ENCODE measurements around the gene CCNG2.

The CCNG2 gene

DNA sequence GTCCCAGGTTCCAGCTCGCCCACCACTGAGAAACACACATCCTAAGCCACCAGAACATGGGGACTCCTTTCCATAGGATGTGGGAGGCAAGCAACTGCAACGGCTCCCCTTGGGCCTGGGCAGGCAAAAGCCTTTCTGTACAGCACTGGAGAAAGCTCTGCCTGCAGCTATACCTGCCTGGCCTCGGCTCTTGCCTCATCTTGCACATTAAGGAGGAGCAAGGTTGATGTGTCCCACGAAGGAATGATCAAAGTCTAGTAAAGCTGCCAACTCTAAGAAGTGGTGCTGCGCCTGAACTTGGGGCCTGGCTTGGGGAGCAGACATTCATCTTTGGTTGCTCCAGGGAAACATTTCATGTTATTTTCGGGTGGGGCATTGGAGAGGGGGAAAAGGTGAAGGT, 19.6 kb downstream of the CCNG2 start:
- Histone ChIP-seq H3K4me3 (ENCODE audit: low read length in 2 of 2) (no peak overlapping the region), H3K27ac (ENCODE audit: low read length) (no peak overlapping the region), H3K9me3 (ENCODE audit: control insufficient read depth in 2 of 2, low read length in 2 of 2) (no peaks in the 10 kb centered on the region), H3K27me3 (ENCODE audit: control insufficient read depth in 1 of 2, insufficient read depth in 2 of 2, low read length in 2 of 2) (no peaks in the 10 kb centered on the region), H3K9ac (ENCODE audit: low read length in 2 of 2) (no peak overlapping the region), H3K36me3 (ENCODE audit: control insufficient read depth in 2 of 2, insufficient read depth in 2 of 2, low read length in 2 of 2) (no peaks in the 10 kb centered on the region), H3K4me1 (ENCODE audit: control insufficient read depth, insufficient read depth, low read length) (no peaks in the 10 kb centered on the region)

DNA sequence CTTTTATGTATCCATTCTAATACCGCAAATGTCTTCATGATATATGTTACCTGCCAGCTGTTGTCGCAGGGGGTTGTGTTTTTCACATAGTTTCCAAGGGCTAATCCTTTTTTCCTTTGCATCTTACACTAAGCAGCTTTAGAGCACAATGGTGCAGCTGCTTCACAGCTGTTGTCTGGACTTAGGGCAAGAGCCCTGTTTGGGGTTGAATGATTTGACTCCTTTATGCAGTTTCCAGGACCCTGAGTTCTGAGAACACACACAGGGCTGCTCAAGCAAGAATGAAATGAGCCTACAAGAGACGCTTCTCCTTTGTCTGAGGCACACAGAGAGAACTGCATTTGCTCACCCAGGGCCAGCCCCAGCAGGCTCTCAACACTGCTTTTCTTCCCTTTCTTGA, 20.2 kb downstream of the CCNG2 start:
- H3K4me3 ChIP-seq (ENCODE audit: low read length in 2 of 2) = no peak overlapping the region
- no peaks in the 10 kb centered on the region for H3K27me3 ChIP-seq (ENCODE audit: control insufficient read depth in 1 of 2, insufficient read depth in 2 of 2, low read length in 2 of 2)
- H3K9me3 ChIP-seq (ENCODE audit: control insufficient read depth in 2 of 2, low read length in 2 of 2) = no peaks in the 10 kb centered on the region
- no peak overlapping the region for H3K9ac ChIP-seq (ENCODE audit: low read length in 2 of 2)
- H3K36me3 ChIP-seq (ENCODE audit: control insufficient read depth in 2 of 2, insufficient read depth in 2 of 2, low read length in 2 of 2) = no peaks in the 10 kb centered on the region
- no peak overlapping the region for H3K27ac ChIP-seq (ENCODE audit: low read length)
- no peaks in the 10 kb centered on the region for H3K4me1 ChIP-seq (ENCODE audit: control insufficient read depth, insufficient read depth, low read length)

DNA sequence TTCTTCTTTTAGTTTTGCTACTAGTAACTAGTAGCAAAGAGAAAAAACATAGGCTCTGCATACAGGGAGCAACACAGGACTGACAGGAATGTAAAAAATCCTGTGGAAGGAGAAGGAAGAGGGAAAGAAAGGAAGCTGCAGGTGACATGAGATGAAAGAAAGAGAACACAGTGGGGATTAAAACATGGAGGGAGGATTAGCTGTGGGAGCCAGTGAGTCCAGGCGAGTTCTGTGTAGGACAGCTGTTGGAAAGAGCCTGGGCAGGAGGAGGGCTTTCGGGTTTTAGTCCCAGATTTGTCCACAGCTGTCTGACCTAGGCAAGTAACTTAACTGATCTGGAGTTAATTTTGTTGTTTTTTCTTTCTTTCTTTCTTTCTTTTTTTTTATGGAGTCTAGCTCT, 21.6 kb downstream of the CCNG2 start:
- H3K9me3 ChIP-seq (ENCODE audit: control insufficient read depth in 2 of 2, low read length in 2 of 2) = no peaks in the 10 kb centered on the region
- H3K27ac ChIP-seq (ENCODE audit: low read length) = no peak overlapping the region
- no peaks in the 10 kb centered on the region for H3K27me3 ChIP-seq (ENCODE audit: control insufficient read depth in 1 of 2, insufficient read depth in 2 of 2, low read length in 2 of 2)
- H3K9ac ChIP-seq (ENCODE audit: low read length in 2 of 2) = no peak overlapping the region
- H3K36me3 ChIP-seq (ENCODE audit: control insufficient read depth in 2 of 2, insufficient read depth in 2 of 2, low read length in 2 of 2) = no peaks in the 10 kb centered on the region
- no peaks in the 10 kb centered on the region for H3K4me1 ChIP-seq (ENCODE audit: control insufficient read depth, insufficient read depth, low read length)
- H3K4me3 ChIP-seq (ENCODE audit: low read length in 2 of 2) = no peak overlapping the region

GRCh38 chr4:77179519-77179918, 22.5 kb downstream of the CCNG2 start:
- Histone ChIP-seq H3K9me3 (ENCODE audit: control insufficient read depth in 2 of 2, low read length in 2 of 2) (no peaks in the 10 kb centered on the region), H3K27ac (ENCODE audit: low read length) (no peak overlapping the region)

GRCh38 chr4:77181720-77182119, 24.7 kb downstream of the CCNG2 start:
- Histone ChIP-seq H3K27ac (ENCODE audit: low read length) (no peak overlapping the region), H3K36me3 (ENCODE audit: control insufficient read depth in 2 of 2, insufficient read depth in 2 of 2, low read length in 2 of 2) (no peaks in the 10 kb centered on the region), H3K4me3 (ENCODE audit: low read length in 2 of 2) (no peak overlapping the region), H3K9me3 (ENCODE audit: control insufficient read depth in 2 of 2, low read length in 2 of 2) (no peaks in the 10 kb centered on the region), H3K27me3 (ENCODE audit: control insufficient read depth in 1 of 2, insufficient read depth in 2 of 2, low read length in 2 of 2) (no peaks in the 10 kb centered on the region), H3K4me1 (ENCODE audit: control insufficient read depth, insufficient read depth, low read length) (no peaks in the 10 kb centered on the region), H3K9ac (ENCODE audit: low read length in 2 of 2) (no peak overlapping the region)

More at GRCh38 chr4:77179519-77179918, 22.5 kb downstream of the CCNG2 start:
- Histone ChIP-seq H3K4me1 (ENCODE audit: control insufficient read depth, insufficient read depth, low read length) (no peaks in the 10 kb centered on the region), H3K27me3 (ENCODE audit: control insufficient read depth in 1 of 2, insufficient read depth in 2 of 2, low read length in 2 of 2) (no peaks in the 10 kb centered on the region), H3K9ac (ENCODE audit: low read length in 2 of 2) (no peak overlapping the region), H3K4me3 (ENCODE audit: low read length in 2 of 2) (no peak overlapping the region), H3K36me3 (ENCODE audit: control insufficient read depth in 2 of 2, insufficient read depth in 2 of 2, low read length in 2 of 2) (no peaks in the 10 kb centered on the region)

- H3K27me3 ChIP-seq (ENCODE audit: control insufficient read depth in 1 of 2, insufficient read depth in 2 of 2, low read length in 2 of 2) = no peaks in the 10 kb centered on the region
- H3K9ac ChIP-seq (ENCODE audit: low read length in 2 of 2) = no peak overlapping the region
- H3K4me3 ChIP-seq (ENCODE audit: low read length in 2 of 2) = no peak overlapping the region
- no peaks in the 10 kb centered on the region for H3K9me3 ChIP-seq (ENCODE audit: control insufficient read depth in 2 of 2, low read length in 2 of 2)
- H3K27ac ChIP-seq (ENCODE audit: low read length) = no peak overlapping the region
- H3K36me3 ChIP-seq (ENCODE audit: control insufficient read depth in 2 of 2, insufficient read depth in 2 of 2, low read length in 2 of 2) = no peaks in the 10 kb centered on the region
- H3K4me1 ChIP-seq (ENCODE audit: control insufficient read depth, insufficient read depth, low read length) = no peaks in the 10 kb centered on the region
Observed at GRCh38 chr4:77183777-77184420, 26.9 kb downstream of the CCNG2 start.

DNA sequence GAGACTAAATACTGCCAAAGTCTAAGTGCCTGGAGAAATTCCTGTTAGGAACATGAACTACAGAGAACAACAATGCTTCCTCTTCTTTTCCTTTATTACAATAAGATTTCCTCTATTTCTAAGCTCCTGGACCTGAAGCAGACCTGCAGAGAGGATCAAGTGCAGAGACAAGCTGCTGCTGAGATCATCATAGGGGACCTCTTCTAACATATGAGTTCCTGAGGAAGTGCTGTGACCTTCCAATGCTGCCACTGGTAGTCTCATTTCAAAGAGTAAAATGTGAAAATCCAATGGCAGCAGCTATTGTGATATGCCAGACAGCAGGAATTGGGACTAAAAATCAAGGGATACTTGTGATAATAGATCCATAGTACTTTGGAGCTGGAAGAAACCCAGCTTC, 28.0 kb downstream of the CCNG2 start:
- Histone ChIP-seq H3K27ac (ENCODE audit: low read length) (no peak overlapping the region), H3K4me1 (ENCODE audit: control insufficient read depth, insufficient read depth, low read length) (no peaks in the 10 kb centered on the region), H3K4me3 (ENCODE audit: low read length in 2 of 2) (no peak overlapping the region), H3K36me3 (ENCODE audit: control insufficient read depth in 2 of 2, insufficient read depth in 2 of 2, low read length in 2 of 2) (no peaks in the 10 kb centered on the region), H3K9me3 (ENCODE audit: control insufficient read depth in 2 of 2, low read length in 2 of 2) (no peaks in the 10 kb centered on the region), H3K9ac (ENCODE audit: low read length in 2 of 2) (no peak overlapping the region), H3K27me3 (ENCODE audit: control insufficient read depth in 1 of 2, insufficient read depth in 2 of 2, low read length in 2 of 2) (no peaks in the 10 kb centered on the region)

DNA sequence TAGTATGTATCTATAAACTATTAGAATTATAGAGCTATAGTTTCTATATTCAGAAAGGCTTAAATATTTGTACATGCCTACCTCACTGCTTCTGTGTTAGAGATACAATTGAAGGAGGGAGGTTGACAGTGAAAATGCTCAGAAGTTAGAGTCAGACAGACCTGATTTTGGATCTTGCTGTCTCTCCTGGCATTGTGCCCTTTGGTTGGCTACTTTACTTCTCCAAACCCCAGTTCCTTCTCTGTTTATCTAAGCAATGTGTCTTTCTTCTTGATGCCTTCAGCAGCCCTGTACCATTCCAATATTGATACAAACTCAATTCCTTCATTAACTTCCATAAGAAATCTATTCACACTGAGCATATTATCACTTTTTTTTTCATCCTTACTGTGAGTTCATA, 28.7 kb downstream of the CCNG2 start:
- H3K27me3 ChIP-seq (ENCODE audit: control insufficient read depth in 1 of 2, insufficient read depth in 2 of 2, low read length in 2 of 2) = no peaks in the 10 kb centered on the region
- no peak overlapping the region for H3K27ac ChIP-seq (ENCODE audit: low read length)
- no peaks in the 10 kb centered on the region for H3K9me3 ChIP-seq (ENCODE audit: control insufficient read depth in 2 of 2, low read length in 2 of 2)
- no peaks in the 10 kb centered on the region for H3K4me1 ChIP-seq (ENCODE audit: control insufficient read depth, insufficient read depth, low read length)
- H3K9ac ChIP-seq (ENCODE audit: low read length in 2 of 2) = no peak overlapping the region
- H3K4me3 ChIP-seq (ENCODE audit: low read length in 2 of 2) = no peak overlapping the region
- no peaks in the 10 kb centered on the region for H3K36me3 ChIP-seq (ENCODE audit: control insufficient read depth in 2 of 2, insufficient read depth in 2 of 2, low read length in 2 of 2)

DNA sequence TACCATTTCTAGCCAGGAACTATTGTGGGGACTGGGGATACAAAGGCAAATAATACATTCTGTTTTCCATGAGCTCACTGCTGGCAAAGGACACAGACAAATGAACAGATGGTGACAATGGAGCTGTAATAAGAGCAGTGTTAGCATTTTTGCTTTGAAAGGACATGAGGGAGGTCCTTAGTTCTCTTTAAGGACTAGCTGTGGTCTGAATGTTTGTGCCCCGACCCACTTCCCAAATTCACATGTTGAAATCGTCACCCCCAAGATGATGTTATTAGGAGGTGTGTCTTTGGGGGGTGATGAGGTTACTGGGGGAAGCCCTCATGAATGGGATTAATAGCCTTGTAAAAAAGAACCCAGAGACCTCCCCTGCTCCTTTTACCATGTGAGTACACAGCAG, 30.3 kb downstream of the CCNG2 start:
- Histone ChIP-seq H3K27me3 (ENCODE audit: control insufficient read depth in 1 of 2, insufficient read depth in 2 of 2, low read length in 2 of 2) (no peaks in the 10 kb centered on the region), H3K4me1 (ENCODE audit: control insufficient read depth, insufficient read depth, low read length) (no peaks in the 10 kb centered on the region), H3K36me3 (ENCODE audit: control insufficient read depth in 2 of 2, insufficient read depth in 2 of 2, low read length in 2 of 2) (no peaks in the 10 kb centered on the region), H3K9ac (ENCODE audit: low read length in 2 of 2) (no peak overlapping the region), H3K9me3 (ENCODE audit: control insufficient read depth in 2 of 2, low read length in 2 of 2) (no peaks in the 10 kb centered on the region), H3K4me3 (ENCODE audit: low read length in 2 of 2) (no peak overlapping the region), H3K27ac (ENCODE audit: low read length) (no peak overlapping the region)

DNA sequence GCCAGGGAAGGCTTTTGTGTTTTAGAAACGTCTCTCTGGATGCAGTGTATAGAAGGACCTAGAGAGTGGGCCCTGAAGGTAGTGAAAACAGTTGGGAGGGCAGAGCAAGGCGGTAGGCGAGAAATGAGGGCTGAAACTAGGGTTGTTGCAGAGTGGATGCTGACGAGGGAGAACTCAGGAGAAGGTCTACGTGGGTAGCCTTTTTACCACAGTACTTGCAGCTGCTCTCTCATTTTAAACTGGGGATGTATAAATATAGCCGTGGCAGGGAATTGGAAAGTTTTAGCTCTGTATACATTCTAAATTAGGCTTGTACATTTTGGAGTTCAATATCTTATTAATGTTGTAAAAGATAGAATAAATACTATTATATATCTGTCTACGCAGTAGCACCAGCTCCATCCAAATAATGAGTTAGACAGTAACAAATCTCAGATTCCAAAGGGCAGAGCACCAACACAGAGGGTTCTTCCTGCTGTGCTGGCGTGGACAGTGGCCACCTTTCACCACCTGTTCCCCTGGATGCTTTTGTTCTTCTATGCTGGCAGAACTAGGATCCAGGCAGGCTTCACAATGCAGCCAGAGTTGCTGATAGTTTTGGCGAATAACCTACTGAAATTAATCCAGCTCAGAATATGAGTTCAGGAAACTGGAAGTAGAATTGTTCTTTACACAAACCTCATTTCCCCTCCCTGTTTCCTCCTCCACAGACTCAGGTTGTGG, 31.7 kb downstream of the CCNG2 start:
- no peak overlapping the region for H3K27ac ChIP-seq (ENCODE audit: low read length)
- no peaks in the 10 kb centered on the region for H3K27me3 ChIP-seq (ENCODE audit: control insufficient read depth in 1 of 2, insufficient read depth in 2 of 2, low read length in 2 of 2)
- H3K4me1 ChIP-seq (ENCODE audit: control insufficient read depth, insufficient read depth, low read length) = no peaks in the 10 kb centered on the region
- no peaks in the 10 kb centered on the region for H3K36me3 ChIP-seq (ENCODE audit: control insufficient read depth in 2 of 2, insufficient read depth in 2 of 2, low read length in 2 of 2)
- H3K4me3 ChIP-seq (ENCODE audit: low read length in 2 of 2) = no peak overlapping the region
- no peaks in the 10 kb centered on the region for H3K9me3 ChIP-seq (ENCODE audit: control insufficient read depth in 2 of 2, low read length in 2 of 2)
- H3K9ac ChIP-seq (ENCODE audit: low read length in 2 of 2) = no peak overlapping the region

DNA sequence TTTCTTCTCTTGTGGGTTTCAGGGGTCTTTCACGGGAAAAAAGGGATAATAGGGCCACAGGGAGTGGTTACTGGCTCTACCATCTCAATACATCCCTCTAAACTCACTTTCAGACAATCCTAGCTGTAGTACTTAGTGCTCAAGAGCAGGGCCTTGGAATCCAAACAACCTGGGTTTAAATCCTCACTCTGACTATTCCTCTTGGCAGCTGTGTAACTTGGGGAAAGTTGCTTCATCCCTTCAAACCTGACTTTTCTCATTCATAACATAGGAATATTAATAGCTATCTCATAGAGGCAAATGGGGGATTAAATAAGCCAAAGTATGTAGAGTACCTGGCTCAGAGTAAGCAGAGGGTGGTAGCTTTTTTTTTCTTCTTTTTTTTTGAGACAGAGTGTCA, 32.4 kb downstream of the CCNG2 start:
- no peaks in the 10 kb centered on the region for H3K9me3 ChIP-seq (ENCODE audit: control insufficient read depth in 2 of 2, low read length in 2 of 2)
- H3K9ac ChIP-seq (ENCODE audit: low read length in 2 of 2) = no peak overlapping the region
- H3K4me1 ChIP-seq (ENCODE audit: control insufficient read depth, insufficient read depth, low read length) = no peaks in the 10 kb centered on the region
- no peak overlapping the region for H3K4me3 ChIP-seq (ENCODE audit: low read length in 2 of 2)
- H3K36me3 ChIP-seq (ENCODE audit: control insufficient read depth in 2 of 2, insufficient read depth in 2 of 2, low read length in 2 of 2) = no peaks in the 10 kb centered on the region
- no peaks in the 10 kb centered on the region for H3K27me3 ChIP-seq (ENCODE audit: control insufficient read depth in 1 of 2, insufficient read depth in 2 of 2, low read length in 2 of 2)
- no peak overlapping the region for H3K27ac ChIP-seq (ENCODE audit: low read length)

Measured in stomach smooth muscle (tissue), 2 donors.